HEK293 (cell line): ENCODE measurements around the gene CASZ1.

ENCODE experiments used
- CTCF ChIA-PET: fragments of 350-600 bp; formaldehyde crosslinking; extraction: SDS; loops from one replicate; lab custom pipeline; 2021; ENCODE audit warnings: antibody characterized with exemption; lab: Yijun Ruan, JAX
- POLR2A ChIA-PET: fragments of 300-600 bp; formaldehyde crosslinking; extraction: SDS; loops from one replicate; lab custom pipeline; 2020; ENCODE audit warnings: antibody characterized with exemption, inconsistent platforms; lab: Yijun Ruan, JAX
- H3K27ac ChIP-seq: fragments of 200-500 bp; sonication (Bioruptor generic); 2 replicates; pipeline ENCODE4 v1.5.1; 2014; ENCODE audit warnings: low read depth, low read length, control low read depth, inconsistent platforms; ENCODE audit errors: extremely low read depth
- H3K36me3 ChIP-seq, 2 experiments: fragments of 200-500 bp in 1 of 2; sonication (Bioruptor generic) in 1 of 2; 1 replicate in 1 of 2; 2 replicates in 1 of 2; pipeline ENCODE4 v1.5.1; 2014 to 2017; ENCODE audit warnings: inconsistent platforms in 2 of 2, low read length in 2 of 2; ENCODE audit not compliant: control insufficient read depth in 2 of 2, insufficient read depth in 1 of 2
- H3K4me1 ChIP-seq: fragments of 200-500 bp; sonication (Bioruptor generic); 2 replicates; pipeline ENCODE4 v1.5.1; 2014; ENCODE audit warnings: mild to moderate bottlenecking, low read length, inconsistent platforms; ENCODE audit not compliant: control insufficient read depth, insufficient read depth
- H3K4me3 ChIP-seq: 2 replicates; pipeline ENCODE4 v1.5.1; 2011; ENCODE audit warnings: low read depth, mild to moderate bottlenecking, control low read depth, low read length, moderate library complexity
- H3K9me3 ChIP-seq: fragments of 200-500 bp; sonication (Bioruptor generic); 2 replicates; pipeline ENCODE4 v1.5.1; 2014; ENCODE audit warnings: low read depth, low read length, inconsistent platforms; ENCODE audit not compliant: control insufficient read depth, insufficient read depth
- CTCF ChIP-seq: fragments of 450-650 bp; formaldehyde crosslinking; IDR thresholded peaks from 2 replicates; pipeline ENCODE4 v1.5.1; 2016; ENCODE audit warnings: missing biosample characterization, missing genetic modification characterization
- EGR2 ChIP-seq: fragments of 450-650 bp; formaldehyde crosslinking; IDR thresholded peaks from 2 replicates; pipeline ENCODE4 v1.5.1; 2016; ENCODE audit warnings: low read depth, missing biosample characterization, missing genetic modification characterization
- GLIS1 ChIP-seq: fragments of 450-650 bp; formaldehyde crosslinking; IDR thresholded peaks from 2 replicates; pipeline ENCODE4 v1.5.1; 2016; ENCODE audit warnings: missing biosample characterization, missing genetic modification characterization
- GLIS2 ChIP-seq: fragments of 450-650 bp; formaldehyde crosslinking; IDR thresholded peaks from 2 replicates; pipeline ENCODE4 v1.5.1; 2016; ENCODE audit warnings: missing biosample characterization, missing genetic modification characterization
- HIC1 ChIP-seq: fragments of 450-650 bp; formaldehyde crosslinking; IDR thresholded peaks from 2 replicates; pipeline ENCODE4 v1.5.1; 2016; ENCODE audit warnings: missing biosample characterization, missing genetic modification characterization
- KLF1 ChIP-seq: fragments of 450-650 bp; formaldehyde crosslinking; IDR thresholded peaks from 2 replicates; pipeline ENCODE4 v1.5.1; 2016; ENCODE audit warnings: missing biosample characterization, missing genetic modification characterization
- SP3 ChIP-seq: fragments of 450-650 bp; formaldehyde crosslinking; IDR thresholded peaks from 2 replicates; pipeline ENCODE4 v1.5.1; 2016; ENCODE audit warnings: missing biosample characterization, missing genetic modification characterization
- ZBTB48 ChIP-seq: fragments of 450-650 bp; formaldehyde crosslinking; IDR thresholded peaks from 2 replicates; pipeline ENCODE4 v1.5.1; 2016; ENCODE audit warnings: missing biosample characterization, missing genetic modification characterization
- ZBTB8A ChIP-seq: fragments of 450-650 bp; formaldehyde crosslinking; IDR thresholded peaks from 2 replicates; pipeline ENCODE4 v1.5.1; 2016; ENCODE audit warnings: missing biosample characterization, missing genetic modification characterization
- ZFHX2 ChIP-seq: fragments of 450-650 bp; formaldehyde crosslinking; conservative IDR thresholded peaks from 2 replicates; pipeline ENCODE4 v1.5.1; 2016; ENCODE audit warnings: missing biosample characterization, missing genetic modification characterization
- ZIC2 ChIP-seq: fragments of 450-650 bp; formaldehyde crosslinking; IDR thresholded peaks from 2 replicates; pipeline ENCODE4 v1.5.1; 2016; ENCODE audit warnings: missing biosample characterization, missing genetic modification characterization
- ZNF121 ChIP-seq: fragments of 450-650 bp; formaldehyde crosslinking; IDR thresholded peaks from 2 replicates; pipeline ENCODE4 v1.5.1; 2016; ENCODE audit warnings: missing biosample characterization, missing genetic modification characterization
- ZNF239 ChIP-seq: fragments of 450-650 bp; formaldehyde crosslinking; IDR thresholded peaks from 2 replicates; pipeline ENCODE4 v1.5.1; 2016; ENCODE audit warnings: missing biosample characterization, missing genetic modification characterization
- ZNF416 ChIP-seq: fragments of 450-650 bp; formaldehyde crosslinking; IDR thresholded peaks from 2 replicates; pipeline ENCODE4 v1.5.1; 2016; ENCODE audit warnings: missing biosample characterization, missing genetic modification characterization
- ZNF548 ChIP-seq: fragments of 450-650 bp; formaldehyde crosslinking; IDR thresholded peaks from 2 replicates; pipeline ENCODE4 v1.5.1; 2016; ENCODE audit warnings: missing biosample characterization, missing genetic modification characterization
- ZNF585B ChIP-seq: fragments of 450-650 bp; formaldehyde crosslinking; IDR thresholded peaks from 2 replicates; pipeline ENCODE4 v1.5.1; 2016; ENCODE audit warnings: missing biosample characterization, missing genetic modification characterization
- ZNF596 ChIP-seq: fragments of 450-650 bp; IDR thresholded peaks from 2 replicates; pipeline ENCODE4 v1.5.0; 2018; ENCODE audit warnings: missing biosample characterization, mild to moderate bottlenecking, missing genetic modification characterization, moderate library complexity
- ZNF626 ChIP-seq: fragments of 450-650 bp; sonication (Bioruptor Pico); formaldehyde crosslinking; IDR thresholded peaks from 2 replicates; pipeline ENCODE4 v1.5.1; 2018; ENCODE audit warnings: missing biosample characterization, missing genetic modification characterization, inconsistent platforms
- ZNF654 ChIP-seq: fragments of 450-650 bp; formaldehyde crosslinking; IDR thresholded peaks from 2 replicates; pipeline ENCODE4 v1.5.1; 2016; ENCODE audit warnings: low read depth, missing biosample characterization, missing genetic modification characterization
- TF ChIP-seq, protein P1 (sequence below): IDR thresholded peaks from 2 replicates; pipeline ENCODE4 v1.6.1; 2011; ENCODE audit warnings: mild to moderate bottlenecking, low read depth, low read length, borderline replicate concordance
- TF ChIP-seq, protein P2 (sequence below): fragments of 450-650 bp; IDR thresholded peaks from 2 replicates; pipeline ENCODE4 v1.5.1; 2018; ENCODE audit warnings: missing biosample characterization, mild to moderate bottlenecking, missing genetic modification characterization
- TF ChIP-seq, protein P3 (sequence below): fragments of 450-650 bp; formaldehyde crosslinking; IDR thresholded peaks from 2 replicates; pipeline ENCODE4 v1.5.1; 2017; ENCODE audit warnings: missing biosample characterization, missing genetic modification characterization

Gene CASZ1

DNA sequence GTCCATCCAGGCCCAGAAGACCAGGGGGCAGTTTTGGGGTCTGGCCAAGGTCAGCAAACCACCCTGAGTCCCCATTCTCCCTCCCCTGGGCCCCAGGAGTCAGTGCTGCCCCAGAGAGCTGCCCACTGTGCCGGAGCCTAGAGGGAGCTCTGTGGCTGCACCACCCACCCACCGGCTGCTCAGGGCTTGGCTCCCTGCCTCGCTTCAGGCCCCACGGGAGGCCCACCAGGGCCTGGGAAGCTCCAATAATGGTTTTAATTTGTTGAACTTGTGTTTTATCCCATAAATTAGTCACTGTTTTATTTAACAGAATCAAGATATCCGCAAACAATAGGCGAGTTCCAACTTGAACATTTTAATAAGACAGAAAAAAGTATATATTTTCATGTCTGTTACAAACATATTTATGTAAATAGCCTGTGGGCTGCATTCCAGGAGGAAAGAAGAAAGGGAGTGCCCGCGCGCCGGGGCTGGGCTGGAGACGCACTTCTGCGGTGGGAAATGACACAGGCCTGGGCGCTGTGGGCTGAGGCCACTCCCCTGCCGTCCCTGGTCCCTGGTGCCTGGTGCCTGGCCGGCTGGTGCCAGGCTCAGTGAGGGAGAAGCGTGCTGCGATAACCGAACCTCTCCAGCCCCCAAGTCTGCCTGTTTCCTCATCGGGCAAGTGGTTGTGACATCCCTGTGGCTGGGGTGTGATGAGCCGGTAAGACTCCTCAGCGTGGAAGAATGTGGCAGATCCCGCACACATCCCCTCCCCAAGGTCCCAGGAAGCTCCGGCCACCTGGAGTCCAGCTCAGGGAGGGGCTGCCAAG, 161.2 kb downstream of the CASZ1 start (continued):
- peak; percentile 40; the same call in 1 of the 2 replicates for TF ChIP-seq EGR2 (tag by site-specific recombination)
- TF ChIP-seq, protein P1, sequence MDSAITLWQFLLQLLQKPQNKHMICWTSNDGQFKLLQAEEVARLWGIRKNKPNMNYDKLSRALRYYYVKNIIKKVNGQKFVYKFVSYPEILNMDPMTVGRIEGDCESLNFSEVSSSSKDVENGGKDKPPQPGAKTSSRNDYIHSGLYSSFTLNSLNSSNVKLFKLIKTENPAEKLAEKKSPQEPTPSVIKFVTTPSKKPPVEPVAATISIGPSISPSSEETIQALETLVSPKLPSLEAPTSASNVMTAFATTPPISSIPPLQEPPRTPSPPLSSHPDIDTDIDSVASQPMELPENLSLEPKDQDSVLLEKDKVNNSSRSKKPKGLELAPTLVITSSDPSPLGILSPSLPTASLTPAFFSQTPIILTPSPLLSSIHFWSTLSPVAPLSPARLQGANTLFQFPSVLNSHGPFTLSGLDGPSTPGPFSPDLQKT = no peak
- TF ChIP-seq ZIC2 (tag by site-specific recombination) = peak; percentile 90
- TF ChIP-seq SP3 (tag by site-specific recombination) = 0 out of 2 replicates have a peak, but pooled peaks have one; percentile 4
- peak; percentile 63 for TF ChIP-seq GLIS2 (tag by site-specific recombination)
- no peak for TF ChIP-seq ZNF548 (tag by site-specific recombination)
- peak; percentile 37 for TF ChIP-seq ZBTB48
- no peak for TF ChIP-seq ZNF626 (tag by site-specific recombination)
- TF ChIP-seq GLIS1 (tag by site-specific recombination) = peak; percentile 97

GRCh38 chr1:10634428-10635084, 161.9 kb downstream of the CASZ1 start:
- TF ChIP-seq ZNF585B (tag by site-specific recombination) (no peak), ZNF596 (no peak), GLIS2 (tag by site-specific recombination) (peak; percentile 61), GLIS1 (tag by site-specific recombination) (peak; percentile 20; the same call in 1 of the 2 replicates), ZNF416 (no peak), ZNF239 (tag by site-specific recombination) (no peak), EGR2 (tag by site-specific recombination) (peak; percentile 58; the same call in 1 of the 2 replicates), ZBTB8A (peak; percentile 40), CTCF (tag by site-specific recombination) (no peak), SP3 (tag by site-specific recombination) (peak; percentile 35; the same call in 1 of the 2 replicates), ZNF121 (tag by site-specific recombination) (no peak), ZFHX2 (tag by site-specific recombination) (peak; percentile 84), HIC1 (tag by site-specific recombination) (peak; percentile 60; the same call in 1 of the 2 replicates), KLF1 (tag by site-specific recombination) (no peak), ZNF654 (no peak), ZIC2 (tag by site-specific recombination) (peak; percentile 50)
- TF ChIP-seq, protein P2, sequence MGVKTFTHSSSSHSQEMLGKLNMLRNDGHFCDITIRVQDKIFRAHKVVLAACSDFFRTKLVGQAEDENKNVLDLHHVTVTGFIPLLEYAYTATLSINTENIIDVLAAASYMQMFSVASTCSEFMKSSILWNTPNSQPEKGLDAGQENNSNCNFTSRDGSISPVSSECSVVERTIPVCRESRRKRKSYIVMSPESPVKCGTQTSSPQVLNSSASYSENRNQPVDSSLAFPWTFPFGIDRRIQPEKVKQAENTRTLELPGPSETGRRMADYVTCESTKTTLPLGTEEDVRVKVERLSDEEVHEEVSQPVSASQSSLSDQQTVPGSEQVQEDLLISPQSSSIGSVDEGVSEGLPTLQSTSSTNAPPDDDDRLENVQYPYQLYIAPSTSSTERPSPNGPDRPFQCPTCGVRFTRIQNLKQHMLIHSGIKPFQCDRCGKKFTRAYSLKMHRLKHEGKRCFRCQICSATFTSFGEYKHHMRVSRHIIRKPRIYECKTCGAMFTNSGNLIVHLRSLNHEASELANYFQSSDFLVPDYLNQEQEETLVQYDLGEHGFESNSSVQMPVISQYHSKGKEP (tag by site-specific recombination) = peak; percentile 60; the same call in 1 of the 2 replicates
- TF ChIP-seq, protein P3, sequence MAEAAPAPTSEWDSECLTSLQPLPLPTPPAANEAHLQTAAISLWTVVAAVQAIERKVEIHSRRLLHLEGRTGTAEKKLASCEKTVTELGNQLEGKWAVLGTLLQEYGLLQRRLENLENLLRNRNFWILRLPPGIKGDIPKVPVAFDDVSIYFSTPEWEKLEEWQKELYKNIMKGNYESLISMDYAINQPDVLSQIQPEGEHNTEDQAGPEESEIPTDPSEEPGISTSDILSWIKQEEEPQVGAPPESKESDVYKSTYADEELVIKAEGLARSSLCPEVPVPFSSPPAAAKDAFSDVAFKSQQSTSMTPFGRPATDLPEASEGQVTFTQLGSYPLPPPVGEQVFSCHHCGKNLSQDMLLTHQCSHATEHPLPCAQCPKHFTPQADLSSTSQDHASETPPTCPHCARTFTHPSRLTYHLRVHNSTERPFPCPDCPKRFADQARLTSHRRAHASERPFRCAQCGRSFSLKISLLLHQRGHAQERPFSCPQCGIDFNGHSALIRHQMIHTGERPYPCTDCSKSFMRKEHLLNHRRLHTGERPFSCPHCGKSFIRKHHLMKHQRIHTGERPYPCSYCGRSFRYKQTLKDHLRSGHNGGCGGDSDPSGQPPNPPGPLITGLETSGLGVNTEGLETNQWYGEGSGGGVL (tag by site-specific recombination) = 0 out of 2 replicates have a peak, but pooled peaks have one; percentile 12
- H3K4me1 ChIP-seq = peaks cover 4% of the 10 kb centered on the region
- 0 out of 2 replicates have a peak overlapping the region, but pooled peaks have one; percentile 30 for H3K27ac ChIP-seq
- peaks cover 0 to 11% of the 10 kb centered on the region in 2 experiments; a peak in 1 of 3 replicates for H3K36me3 ChIP-seq
- POLR2A ChIA-PET = no interaction called here
- H3K9me3 ChIP-seq = no peaks in the 10 kb centered on the region
- no peak overlapping the region for H3K4me3 ChIP-seq
- CTCF ChIA-PET = interaction anchor here (0.6 to 0.7 kb wide), 2 partner anchors 84 to 308 kb away, joined by 3 to 4 read pairs; no protein-coding TSS in a partner anchor
